Activated CD4-positive, alpha-beta T cell treated with anti-CD3 and anti-CD28 coated beads, Interleukin-2, amount 10 ng/mL, durations not matched to agents 7 days and 5 days (primary cell): Measurements from ENCODE around the gene RAC3. TPM values are rescaled to one million over a fixed set of nuclear protein-coding genes. Genes with fewer than 3 reads are reported as not detected.

Experiments used
- CTCF ChIA-PET: fragments of 350-600 bp; sonication (Branson Sonifier 250); formaldehyde crosslinking; loops from one replicate; lab custom pipeline; 2021; ENCODE audit warnings: antibody characterized with exemption; lab: Charles Lee
- POLR2A ChIA-PET: fragments of 350-600 bp; sonication (Branson Sonifier 250); formaldehyde crosslinking; loops from one replicate; lab custom pipeline; 2021; ENCODE audit warnings: antibody characterized with exemption; lab: Charles Lee
- DNase-seq: peaks from one replicate; pipeline ENCODE4 v3.0.0-alpha.2; 2020
- H3K27ac Mint-ChIP-seq: one replicate; pipeline ENCODE4 v1.8.0; 2021; ENCODE audit warnings: mild to moderate bottlenecking, moderate library complexity, mixed read lengths
- H3K27me3 Mint-ChIP-seq: one replicate; pipeline ENCODE4 v1.8.0; 2021; ENCODE audit warnings: mixed read lengths
- H3K36me3 Mint-ChIP-seq: one replicate; pipeline ENCODE4 v1.8.0; 2021; ENCODE audit warnings: low read depth, mixed read lengths
- H3K4me1 Mint-ChIP-seq: one replicate; pipeline ENCODE4 v1.8.0; 2021; ENCODE audit warnings: mixed read lengths
- H3K4me3 Mint-ChIP-seq: one replicate; pipeline ENCODE4 v1.8.0; 2021; ENCODE audit warnings: mild to moderate bottlenecking, moderate library complexity, mixed read lengths
- H3K9me3 Mint-ChIP-seq: one replicate; pipeline ENCODE4 v1.8.0; 2021; ENCODE audit warnings: mixed read lengths
- total RNA-seq, 2 experiments: library from RNA; stranded (reverse); gene quantifications; one replicate each; pipeline ENCODE4 v1.2.3, GENCODE V29; 2021

Gene RAC3
- total RNA-seq, 2 experiments from 2014 or later, result 12.2 to 13.7 TPM

DNA sequence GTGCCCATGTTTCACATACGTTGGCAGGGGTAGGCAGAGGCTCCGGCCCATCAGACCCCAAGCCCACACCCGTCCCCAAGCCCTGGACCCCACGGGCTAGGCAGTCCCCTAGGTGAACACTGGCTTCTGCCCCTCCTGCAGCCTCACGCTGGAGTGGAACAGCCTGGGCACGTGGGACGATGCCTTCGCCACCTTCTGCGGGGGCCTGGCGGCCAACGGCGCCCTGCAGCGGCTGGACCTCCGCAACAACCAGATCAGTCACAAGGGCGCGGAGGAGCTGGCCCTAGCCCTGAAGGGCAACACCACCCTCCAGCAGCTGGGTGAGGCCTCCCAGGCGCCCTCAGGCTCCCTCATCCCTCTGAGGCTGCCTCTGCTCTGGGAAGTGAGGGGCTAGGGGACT lies 6.6 kb upstream of the RAC3 start:
- no peak for DNase-seq
- ChIA-PET CTCF (interaction anchor here (3.1 to 6.7 kb wide), 2 partner anchors 12 to 65 kb away, joined by 12 to 49 read pairs; partner anchors contain the start of gene DCXR), POLR2A (no interaction called here)
- Mint-ChIP-seq H3K36me3 (peaks cover 17% of the 10 kb centered on the region), H3K4me3 (no peak overlapping the region), H3K4me1 (peaks cover 45% of the 10 kb centered on the region), H3K27ac (no peak overlapping the region), H3K9me3 (no peaks in the 10 kb centered on the region), H3K27me3 (no peaks in the 10 kb centered on the region)

DNA sequence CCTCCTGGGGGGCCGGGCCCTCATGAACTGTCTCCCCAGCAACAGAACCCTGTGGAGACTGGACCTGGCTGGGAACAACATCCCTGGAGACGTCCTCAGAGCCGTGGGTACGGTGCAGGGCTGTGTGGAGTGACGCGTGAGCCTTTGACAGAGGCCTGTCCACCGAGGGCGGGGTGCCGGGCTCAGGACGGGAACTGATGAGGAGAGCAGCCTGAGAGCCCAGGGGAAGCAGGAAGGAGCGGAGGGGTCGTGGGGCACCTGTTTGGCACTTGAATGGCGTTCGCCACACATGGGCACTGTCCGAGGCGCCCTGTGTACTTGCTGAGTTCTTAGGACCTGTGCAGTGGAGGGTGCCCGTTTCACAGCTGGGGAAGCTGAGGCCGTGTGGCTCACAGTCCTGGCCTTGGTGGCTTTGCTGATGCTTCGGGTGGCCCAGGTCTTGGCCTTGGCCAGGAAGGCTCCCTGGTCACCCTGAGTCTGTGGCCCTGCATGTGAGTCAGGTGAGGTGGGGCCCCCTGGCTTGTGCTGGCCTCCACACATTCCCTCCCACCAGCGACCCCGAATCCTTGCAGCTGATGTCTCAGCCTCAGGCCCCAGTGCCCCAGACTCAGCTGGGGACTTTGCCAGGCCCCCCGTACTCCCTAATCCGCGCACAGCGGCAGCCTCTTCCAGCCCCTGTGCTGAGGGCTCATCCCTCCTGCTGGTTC lies 5.9 kb upstream of the RAC3 start:
- POLR2A ChIA-PET, result interaction anchor here (0.6 to 0.9 kb wide), 2 partner anchors 12 to 72 kb away, joined by 3 read pairs; partner anchors contain the start of gene DCXR

DNA sequence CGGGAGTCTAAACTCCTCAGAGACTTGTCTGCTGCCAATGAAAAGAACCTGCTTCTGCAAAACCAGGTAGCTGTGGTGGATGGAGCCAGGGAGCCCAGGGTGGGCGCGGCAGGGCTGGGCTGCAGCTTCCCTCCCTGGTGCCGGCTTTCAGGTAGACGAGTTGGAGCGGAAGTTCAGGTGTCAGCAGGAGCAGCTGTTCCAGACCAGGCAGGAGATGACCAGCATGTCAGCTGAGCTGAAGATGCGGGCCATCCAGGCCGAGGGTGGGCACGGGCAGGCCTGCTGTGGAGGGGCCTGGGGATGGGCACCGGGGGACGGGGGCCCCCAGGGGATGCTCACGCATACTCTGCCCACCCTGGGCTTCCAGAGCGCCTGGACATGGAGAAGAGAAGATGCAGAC lies 3.2 kb upstream of the RAC3 start:
- no peaks in the 10 kb centered on the region for H3K9me3 Mint-ChIP-seq
- DNase-seq, result no peak
- peaks cover 17% of the 10 kb centered on the region for H3K36me3 Mint-ChIP-seq
- ChIA-PET POLR2A (no interaction called here), CTCF (interaction anchor here (1.2 to 3.0 kb wide), 3 partner anchors 8 to 69 kb away, joined by 5 to 40 read pairs (median 14); partner anchors contain the start of genes CENPX and DCXR)
- no peak overlapping the region for H3K27ac Mint-ChIP-seq
- H3K27me3 Mint-ChIP-seq, result no peaks in the 10 kb centered on the region
- H3K4me3 Mint-ChIP-seq, result no peak overlapping the region
- peaks cover 33% of the 10 kb centered on the region for H3K4me1 Mint-ChIP-seq

More for the DNA sequence above, 5.9 kb upstream of the RAC3 start:
- no peaks in the 10 kb centered on the region for H3K9me3 Mint-ChIP-seq
- no peaks in the 10 kb centered on the region for H3K27me3 Mint-ChIP-seq
- no peak for DNase-seq
- peaks cover 42% of the 10 kb centered on the region for H3K4me1 Mint-ChIP-seq
- H3K36me3 Mint-ChIP-seq, result peaks cover 17% of the 10 kb centered on the region
- CTCF ChIA-PET, result interaction anchor here (0.7 to 3.1 kb wide), 3 partner anchors 10 to 66 kb away, joined by 3 to 12 read pairs (median 3); no protein-coding TSS in a partner anchor
- H3K27ac Mint-ChIP-seq, result no peak overlapping the region
- H3K4me3 Mint-ChIP-seq, result peak overlapping the region; percentile 13

DNA sequence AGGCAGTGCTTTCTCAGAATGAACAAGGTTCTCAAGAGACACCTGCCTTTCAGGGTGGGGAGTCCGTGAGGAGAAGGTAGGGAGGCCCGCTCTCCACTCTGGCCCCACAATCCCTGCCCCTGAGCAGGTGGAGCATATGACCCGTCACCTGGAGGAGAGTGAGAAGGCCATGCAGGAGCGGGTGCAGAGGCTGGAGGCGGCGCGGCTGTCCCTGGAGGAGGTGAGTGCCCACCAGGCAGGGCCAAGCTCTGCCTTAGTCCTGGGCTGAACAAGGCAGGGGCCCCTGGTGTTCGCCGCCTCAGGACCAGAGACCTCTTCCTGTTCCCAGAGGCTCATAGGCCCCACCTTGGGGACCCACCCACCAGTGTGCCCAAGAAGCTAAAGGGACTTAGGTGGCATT lies 2.5 kb upstream of the RAC3 start:
- H3K27me3 Mint-ChIP-seq, result no peaks in the 10 kb centered on the region
- no peak overlapping the region for H3K4me3 Mint-ChIP-seq
- no peak overlapping the region for H3K27ac Mint-ChIP-seq
- no peaks in the 10 kb centered on the region for H3K9me3 Mint-ChIP-seq
- no peak for DNase-seq
- peaks cover 30% of the 10 kb centered on the region for H3K4me1 Mint-ChIP-seq
- ChIA-PET POLR2A (no interaction called here), CTCF (interaction anchor here (1.3 to 3.0 kb wide), 8 partner anchors 9 to 130 kb away, joined by 3 to 40 read pairs (median 10); partner anchors contain the start of genes CENPX and DCXR)
- peaks cover 17% of the 10 kb centered on the region for H3K36me3 Mint-ChIP-seq

DNA sequence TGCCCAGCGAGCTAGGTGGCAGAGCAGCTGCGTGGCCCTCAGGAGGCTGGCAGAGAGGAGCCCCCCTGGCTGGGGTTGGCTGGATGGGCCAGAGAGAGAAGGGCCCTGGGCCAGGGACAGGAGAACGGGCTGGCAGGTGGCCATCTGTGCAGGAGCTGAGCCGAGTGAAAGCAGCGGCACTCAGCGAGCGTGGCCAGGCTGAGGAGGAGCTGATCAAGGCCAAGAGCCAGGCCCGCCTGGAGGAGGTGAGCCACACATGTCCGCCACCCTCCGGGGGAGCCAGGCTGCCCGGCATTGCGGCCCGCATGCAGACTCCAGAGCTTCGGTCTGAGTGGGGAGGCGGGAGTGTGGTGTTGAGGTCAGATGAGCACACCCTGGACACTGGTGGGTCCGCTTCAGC lies 2.1 kb upstream of the RAC3 start:
- H3K4me3 Mint-ChIP-seq, result peak overlapping the region; percentile 32
- DNase-seq, result no peak
- peak overlapping the region; percentile 50 for H3K27ac Mint-ChIP-seq
- H3K36me3 Mint-ChIP-seq, result peaks cover 17% of the 10 kb centered on the region
- CTCF ChIA-PET, result interaction anchor here (0.8 to 3.0 kb wide), 16 partner anchors 9 to 209 kb away, joined by 3 to 40 read pairs (median 6); partner anchors contain the start of genes ASPSCR1, CENPX and DCXR
- no peaks in the 10 kb centered on the region for H3K27me3 Mint-ChIP-seq
- POLR2A ChIA-PET, result no interaction called here
- peaks cover 26% of the 10 kb centered on the region for H3K4me1 Mint-ChIP-seq
- no peaks in the 10 kb centered on the region for H3K9me3 Mint-ChIP-seq

DNA sequence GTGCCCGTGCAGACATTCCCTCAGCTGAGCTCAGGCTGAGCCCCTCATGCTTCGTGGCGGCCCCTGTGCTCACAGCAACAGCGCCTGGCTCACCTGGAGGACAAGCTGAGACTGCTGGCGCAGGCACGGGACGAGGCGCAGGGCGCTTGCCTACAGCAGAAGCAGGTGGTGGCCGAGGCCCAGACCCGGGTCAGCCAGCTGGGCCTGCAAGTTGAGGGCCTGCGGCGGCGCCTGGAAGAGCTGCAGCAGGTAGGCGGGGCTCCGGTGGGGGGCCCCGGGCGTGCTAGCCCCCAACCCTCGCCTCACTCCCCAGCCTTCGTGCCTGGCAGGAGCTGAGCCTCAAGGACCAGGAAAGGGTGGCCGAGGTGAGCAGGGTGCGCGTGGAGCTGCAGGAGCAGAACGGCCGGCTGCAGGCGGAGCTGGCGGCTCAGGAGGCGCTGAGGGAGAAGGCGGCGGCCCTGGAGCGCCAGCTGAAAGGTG lies 1.4 kb upstream of the RAC3 start:
- peaks cover 19% of the 10 kb centered on the region for H3K36me3 Mint-ChIP-seq
- DNase-seq, result no peak
- ChIA-PET POLR2A (no interaction called here), CTCF (interaction anchor here (0.7 to 3.0 kb wide), 50 partner anchors 8 to 588 kb away, joined by 3 to 40 read pairs (median 4); partner anchors contain the start of genes ASPSCR1, CD7, CENPX and DCXR)
- no peaks in the 10 kb centered on the region for H3K9me3 Mint-ChIP-seq
- H3K4me1 Mint-ChIP-seq, result peaks cover 28% of the 10 kb centered on the region
- no peak overlapping the region for H3K4me3 Mint-ChIP-seq
- H3K27ac Mint-ChIP-seq, result no peak overlapping the region
- no peaks in the 10 kb centered on the region for H3K27me3 Mint-ChIP-seq

DNA sequence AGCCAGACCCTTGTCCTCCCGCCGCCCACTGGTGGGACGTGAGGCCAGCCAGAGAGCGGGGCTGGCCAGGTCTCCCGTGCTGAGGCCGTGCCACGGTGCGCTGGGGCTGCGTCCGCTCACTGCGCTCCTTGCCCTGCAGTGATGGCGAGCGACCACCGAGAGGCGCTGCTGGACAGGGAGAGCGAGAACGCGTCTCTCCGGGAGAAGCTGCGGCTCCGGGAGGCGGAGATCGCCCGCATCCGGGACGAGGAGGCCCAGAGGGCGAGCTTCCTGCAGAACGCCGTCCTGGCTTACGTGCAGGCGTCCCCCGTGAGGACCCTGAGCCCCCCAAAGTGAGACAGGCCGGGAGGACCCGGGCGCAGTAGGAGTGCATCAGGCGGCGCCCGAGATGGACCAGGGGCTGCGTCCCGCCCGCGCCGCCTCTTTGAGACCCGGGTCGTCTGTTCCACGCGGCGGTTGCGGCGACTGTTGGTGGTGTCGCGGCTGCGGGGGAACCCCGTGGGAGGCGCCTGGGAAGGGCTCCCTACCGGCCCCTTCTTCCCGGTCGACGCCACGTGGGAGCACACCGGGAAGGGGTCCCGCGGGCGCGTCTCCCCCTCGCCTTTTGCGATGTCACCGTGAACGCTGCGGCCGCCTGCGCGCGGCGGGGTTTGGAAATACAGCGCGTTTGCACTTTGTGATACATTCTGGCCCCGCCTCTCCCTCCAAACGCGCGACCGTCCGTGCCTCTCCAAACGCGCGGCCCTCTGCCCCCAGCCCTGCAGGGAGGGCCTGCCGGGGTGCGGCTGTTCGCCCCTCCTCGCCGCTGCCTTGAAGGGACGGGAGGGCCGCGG lies 792 bp upstream of the RAC3 start:
- ChIA-PET POLR2A (interaction anchor here (0.6 to 0.8 kb wide), 2 partner anchors 13 to 74 kb away, joined by 3 read pairs; no protein-coding TSS in a partner anchor), CTCF (interaction anchor here (0.5 to 3.0 kb wide), 64 partner anchors 8 to 795 kb away, joined by 3 to 40 read pairs (median 4); partner anchors contain the start of genes ASPSCR1, CD7, CENPX and FASN)
- H3K4me3 Mint-ChIP-seq, result peak overlapping the region; percentile 74
- no peaks in the 10 kb centered on the region for H3K9me3 Mint-ChIP-seq
- DNase-seq, result peak; percentile 86
- H3K4me1 Mint-ChIP-seq, result peaks cover 32% of the 10 kb centered on the region
- no peaks in the 10 kb centered on the region for H3K27me3 Mint-ChIP-seq
- H3K27ac Mint-ChIP-seq, result peak overlapping the region; percentile 76
- H3K36me3 Mint-ChIP-seq, result peaks cover 22% of the 10 kb centered on the region

DNA sequence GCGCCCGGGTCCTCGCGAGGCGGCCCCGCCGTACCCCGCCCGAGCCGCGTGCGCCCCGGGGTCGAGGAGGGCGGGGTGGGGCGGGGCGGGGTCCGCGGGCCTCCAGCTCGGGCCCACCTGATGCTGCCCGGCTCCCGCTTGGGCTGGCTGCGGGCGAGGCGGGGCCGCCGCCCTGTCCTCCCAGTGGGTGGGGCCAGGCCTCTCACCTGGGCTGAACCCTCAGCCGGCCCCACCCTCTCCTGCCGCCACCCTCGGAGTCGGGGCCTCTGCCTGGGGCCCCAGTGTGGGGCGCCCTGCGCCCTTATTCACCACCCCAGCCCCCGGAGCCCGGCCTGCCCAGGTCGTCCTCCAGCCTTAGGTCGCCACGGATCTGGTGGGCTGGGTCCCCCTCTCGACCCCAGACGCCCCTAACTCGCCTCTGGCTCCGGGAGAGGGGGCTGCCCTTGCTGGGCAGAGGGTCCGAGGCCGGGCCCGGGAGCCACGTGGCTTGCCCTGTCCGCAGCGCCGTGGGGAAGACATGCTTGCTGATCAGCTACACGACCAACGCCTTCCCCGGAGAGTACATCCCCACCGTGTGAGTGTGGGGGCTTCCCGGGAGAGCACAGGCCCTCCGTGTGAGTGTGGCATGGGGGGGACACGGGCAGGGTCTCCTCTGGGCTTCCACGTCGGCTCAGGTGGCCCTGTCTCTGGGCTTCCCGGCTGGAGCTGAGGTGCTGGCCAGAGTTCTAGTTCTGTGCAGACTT lies 578 bp downstream of the RAC3 start:
- peaks cover 17% of the 10 kb centered on the region for H3K36me3 Mint-ChIP-seq
- peaks cover 29% of the 10 kb centered on the region for H3K4me1 Mint-ChIP-seq
- ChIA-PET POLR2A (no interaction called here), CTCF (interaction anchor here (1.3 kb wide), 1 partner anchor 9 kb away, joined by 3 read pairs; the partner anchor contains the start of genes CENPX and LRRC45)
- H3K9me3 Mint-ChIP-seq, result no peaks in the 10 kb centered on the region
- H3K27me3 Mint-ChIP-seq, result no peaks in the 10 kb centered on the region
- peak overlapping the region; percentile 45 for H3K4me3 Mint-ChIP-seq
- H3K27ac Mint-ChIP-seq, result no peak overlapping the region
- peak; percentile 51 for DNase-seq

DNA sequence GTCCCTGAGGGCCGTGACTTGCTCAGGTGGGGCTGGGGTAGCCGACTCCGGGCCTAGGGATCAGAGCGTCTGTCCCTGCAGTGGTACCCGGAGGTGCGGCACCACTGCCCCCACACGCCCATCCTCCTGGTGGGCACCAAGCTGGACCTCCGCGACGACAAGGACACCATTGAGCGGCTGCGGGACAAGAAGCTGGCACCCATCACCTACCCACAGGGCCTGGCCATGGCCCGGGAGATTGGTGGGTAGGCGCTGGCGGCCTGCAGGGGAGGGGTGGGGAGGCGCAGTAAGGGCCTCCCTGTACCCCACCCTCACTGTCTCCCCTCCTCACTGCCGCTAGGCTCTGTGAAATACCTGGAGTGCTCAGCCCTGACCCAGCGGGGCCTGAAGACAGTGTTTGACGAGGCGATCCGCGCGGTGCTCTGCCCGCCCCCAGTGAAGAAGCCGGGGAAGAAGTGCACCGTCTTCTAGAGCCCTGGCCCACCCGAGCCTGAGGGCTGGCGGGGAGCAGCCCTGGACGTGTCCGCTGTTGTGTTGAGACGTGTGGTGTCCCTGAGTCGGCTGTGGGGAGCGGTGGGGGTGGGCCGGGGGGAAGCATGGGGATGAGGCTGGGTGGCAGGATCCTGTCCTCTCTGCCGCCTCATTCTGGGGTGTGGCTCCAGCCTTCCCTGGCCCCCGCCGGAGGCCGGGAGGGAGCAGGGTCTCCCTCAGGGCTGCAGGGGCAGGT lies 2.0 kb downstream of the RAC3 start:
- ChIA-PET CTCF (no interaction called here), POLR2A (no interaction called here)
- DNase-seq, result no peak
- peak overlapping the region; percentile 45 for H3K4me3 Mint-ChIP-seq
- H3K9me3 Mint-ChIP-seq, result no peaks in the 10 kb centered on the region
- H3K4me1 Mint-ChIP-seq, result peaks cover 30% of the 10 kb centered on the region
- no peak overlapping the region for H3K27ac Mint-ChIP-seq
- peaks cover 13% of the 10 kb centered on the region for H3K36me3 Mint-ChIP-seq
- no peaks in the 10 kb centered on the region for H3K27me3 Mint-ChIP-seq

DNA sequence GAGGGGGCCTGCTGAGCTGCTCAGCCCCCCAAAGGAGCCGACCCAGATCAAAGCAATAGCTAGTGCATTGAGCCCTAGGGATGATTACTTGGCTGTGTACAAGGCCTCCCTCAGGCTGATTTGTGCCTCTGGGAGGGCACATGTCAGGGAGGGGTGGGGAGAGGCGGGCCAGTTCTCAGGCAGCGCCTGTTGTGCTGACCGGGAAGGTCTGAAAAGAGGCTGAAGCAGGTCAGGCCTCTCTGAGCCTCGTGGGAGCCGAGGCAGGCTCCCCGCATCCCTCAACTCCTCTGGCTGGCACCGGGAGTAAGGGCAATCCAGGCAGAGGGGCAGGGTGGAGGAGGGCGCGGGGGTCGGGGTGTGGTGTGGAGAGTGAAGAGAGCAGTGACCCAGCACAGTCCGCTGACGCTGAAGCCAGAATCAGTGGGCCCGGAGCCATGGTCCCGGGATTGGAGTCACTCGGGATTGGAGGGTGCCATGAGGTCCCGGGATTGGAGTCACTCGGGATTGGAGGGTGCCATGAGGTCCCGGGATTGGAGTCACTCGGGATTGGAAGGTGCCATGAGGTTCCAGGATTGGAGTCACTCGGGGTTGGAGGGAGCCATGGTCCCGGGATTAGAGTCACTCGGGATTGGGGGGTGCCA lies 3.0 kb downstream of the RAC3 start:
- H3K4me3 Mint-ChIP-seq, result no peak overlapping the region
- CTCF ChIA-PET, result interaction anchor here (0.8 to 4.7 kb wide), 4 partner anchors 9 to 120 kb away, joined by 3 to 49 read pairs (median 5); partner anchors contain the start of genes CENPX and LRRC45
- H3K4me1 Mint-ChIP-seq, result peaks cover 33% of the 10 kb centered on the region

DNA sequence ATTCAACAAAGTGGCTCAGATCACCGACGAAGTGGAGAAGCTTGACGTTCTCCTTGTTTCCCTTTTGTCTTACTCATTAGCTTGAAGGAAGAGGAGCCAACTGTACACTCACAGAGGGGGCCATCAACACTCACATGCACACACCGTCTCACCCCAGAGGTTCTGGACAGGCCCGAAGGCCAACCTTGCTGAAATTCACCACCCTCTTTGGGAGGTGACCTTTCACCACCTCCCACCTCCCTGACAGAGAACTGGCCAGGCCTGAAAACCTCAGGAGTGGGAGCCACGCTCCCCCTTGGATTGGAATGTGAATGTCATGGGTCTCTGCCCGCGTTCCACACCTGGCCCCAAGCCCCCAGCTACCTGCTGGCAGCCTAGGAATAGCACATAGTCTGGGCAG lies 4.0 kb downstream of the RAC3 start:
- no peaks in the 10 kb centered on the region for H3K27me3 Mint-ChIP-seq
- DNase-seq, result no peak
- H3K4me3 Mint-ChIP-seq, result peak overlapping the region; percentile 85
- H3K27ac Mint-ChIP-seq, result no peak overlapping the region
- H3K4me1 Mint-ChIP-seq, result peaks cover 29% of the 10 kb centered on the region
- peaks cover 8% of the 10 kb centered on the region for H3K36me3 Mint-ChIP-seq
- CTCF ChIA-PET, result interaction anchor here (0.6 to 4.7 kb wide), 5 partner anchors 10 to 460 kb away, joined by 3 to 49 read pairs (median 3); partner anchors contain the start of genes CENPX and LRRC45
- POLR2A ChIA-PET, result no interaction called here
- no peaks in the 10 kb centered on the region for H3K9me3 Mint-ChIP-seq

More for the DNA sequence above, 3.0 kb downstream of the RAC3 start:
- POLR2A ChIA-PET, result no interaction called here
- H3K36me3 Mint-ChIP-seq, result peaks cover 9% of the 10 kb centered on the region
- no peak overlapping the region for H3K27ac Mint-ChIP-seq
- no peak for DNase-seq
- H3K27me3 Mint-ChIP-seq, result no peaks in the 10 kb centered on the region
- H3K9me3 Mint-ChIP-seq, result no peaks in the 10 kb centered on the region
